ENCODE measurements around the gene CREBZF.

DNA sequence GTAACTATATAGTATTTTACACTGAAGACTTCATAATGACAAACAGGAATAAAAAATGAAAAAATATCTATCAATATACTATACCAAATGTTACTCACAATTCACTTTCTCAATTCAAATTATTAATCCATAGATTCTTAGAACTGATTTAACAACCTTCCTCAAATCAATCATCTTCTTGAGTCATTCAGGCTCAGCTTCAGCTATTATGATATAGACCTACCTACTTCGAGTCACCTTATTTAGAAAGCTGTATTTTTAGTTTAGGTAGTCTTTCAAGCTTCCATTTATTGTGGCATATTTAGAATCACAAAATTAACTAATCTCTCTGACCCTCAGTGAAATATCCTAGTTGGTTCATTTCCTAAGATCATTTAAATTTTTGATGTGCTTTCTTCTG lies 8.2 kb downstream of the CREBZF start:
- TF ChIP-seq, protein P1, sequence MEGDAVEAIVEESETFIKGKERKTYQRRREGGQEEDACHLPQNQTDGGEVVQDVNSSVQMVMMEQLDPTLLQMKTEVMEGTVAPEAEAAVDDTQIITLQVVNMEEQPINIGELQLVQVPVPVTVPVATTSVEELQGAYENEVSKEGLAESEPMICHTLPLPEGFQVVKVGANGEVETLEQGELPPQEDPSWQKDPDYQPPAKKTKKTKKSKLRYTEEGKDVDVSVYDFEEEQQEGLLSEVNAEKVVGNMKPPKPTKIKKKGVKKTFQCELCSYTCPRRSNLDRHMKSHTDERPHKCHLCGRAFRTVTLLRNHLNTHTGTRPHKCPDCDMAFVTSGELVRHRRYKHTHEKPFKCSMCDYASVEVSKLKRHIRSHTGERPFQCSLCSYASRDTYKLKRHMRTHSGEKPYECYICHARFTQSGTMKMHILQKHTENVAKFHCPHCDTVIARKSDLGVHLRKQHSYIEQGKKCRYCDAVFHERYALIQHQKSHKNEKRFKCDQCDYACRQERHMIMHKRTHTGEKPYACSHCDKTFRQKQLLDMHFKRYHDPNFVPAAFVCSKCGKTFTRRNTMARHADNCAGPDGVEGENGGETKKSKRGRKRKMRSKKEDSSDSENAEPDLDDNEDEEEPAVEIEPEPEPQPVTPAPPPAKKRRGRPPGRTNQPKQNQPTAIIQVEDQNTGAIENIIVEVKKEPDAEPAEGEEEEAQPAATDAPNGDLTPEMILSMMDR (tag by site-specific recombination; IDR thresholded peaks at IDR 0.05), result no peak
- TF ChIP-seq, protein P2, sequence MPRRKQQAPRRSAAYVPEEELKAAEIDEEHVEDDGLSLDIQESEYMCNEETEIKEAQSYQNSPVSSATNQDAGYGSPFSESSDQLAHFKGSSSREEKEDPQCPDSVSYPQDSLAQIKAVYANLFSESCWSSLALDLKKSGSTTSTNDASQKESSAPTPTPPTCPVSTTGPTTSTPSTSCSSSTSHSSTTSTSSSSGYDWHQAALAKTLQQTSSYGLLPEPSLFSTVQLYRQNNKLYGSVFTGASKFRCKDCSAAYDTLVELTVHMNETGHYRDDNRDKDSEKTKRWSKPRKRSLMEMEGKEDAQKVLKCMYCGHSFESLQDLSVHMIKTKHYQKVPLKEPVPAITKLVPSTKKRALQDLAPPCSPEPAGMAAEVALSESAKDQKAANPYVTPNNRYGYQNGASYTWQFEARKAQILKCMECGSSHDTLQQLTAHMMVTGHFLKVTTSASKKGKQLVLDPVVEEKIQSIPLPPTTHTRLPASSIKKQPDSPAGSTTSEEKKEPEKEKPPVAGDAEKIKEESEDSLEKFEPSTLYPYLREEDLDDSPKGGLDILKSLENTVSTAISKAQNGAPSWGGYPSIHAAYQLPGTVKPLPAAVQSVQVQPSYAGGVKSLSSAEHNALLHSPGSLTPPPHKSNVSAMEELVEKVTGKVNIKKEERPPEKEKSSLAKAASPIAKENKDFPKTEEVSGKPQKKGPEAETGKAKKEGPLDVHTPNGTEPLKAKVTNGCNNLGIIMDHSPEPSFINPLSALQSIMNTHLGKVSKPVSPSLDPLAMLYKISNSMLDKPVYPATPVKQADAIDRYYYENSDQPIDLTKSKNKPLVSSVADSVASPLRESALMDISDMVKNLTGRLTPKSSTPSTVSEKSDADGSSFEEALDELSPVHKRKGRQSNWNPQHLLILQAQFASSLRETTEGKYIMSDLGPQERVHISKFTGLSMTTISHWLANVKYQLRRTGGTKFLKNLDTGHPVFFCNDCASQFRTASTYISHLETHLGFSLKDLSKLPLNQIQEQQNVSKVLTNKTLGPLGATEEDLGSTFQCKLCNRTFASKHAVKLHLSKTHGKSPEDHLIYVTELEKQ (tag by site-specific recombination; IDR thresholded peaks at IDR 0.05; ENCODE audit: borderline replicate concordance), result no peak
- no peak for TF ChIP-seq ZNF473 (tag by site-specific recombination; IDR thresholded peaks at IDR 0.05)

Data from HEK293 (cell line).